Measurements from ENCODE around the gene RFX4.

RFX4 gene

GRCh38 chr12:106740818-106741217, 158.0 kb downstream of the RFX4 start:
- no peak overlapping the region for H3K4me3 ChIP-seq (ENCODE audit: low read length)
- no peak overlapping the region for H3K27ac ChIP-seq (ENCODE audit: low read length)
- H3K4me1 ChIP-seq (ENCODE audit: insufficient read depth, low read length): peaks cover 14% of the 10 kb centered on the region; the same call in 1 of the 2 replicates
- no peaks in the 10 kb centered on the region for H3K27me3 ChIP-seq (ENCODE audit: insufficient read depth, low read length)
- no peaks in the 10 kb centered on the region for H3K36me3 ChIP-seq (ENCODE audit: insufficient read depth, low read depth, low read length)
- H3K9me3 ChIP-seq (ENCODE audit: insufficient read depth, low read depth, low read length): no peaks in the 10 kb centered on the region
- H3K9ac ChIP-seq (ENCODE audit: low read depth, low read length): no peak overlapping the region

- H3K27me3 ChIP-seq (ENCODE audit: insufficient read depth, low read length): no peaks in the 10 kb centered on the region
- no peak overlapping the region for H3K9ac ChIP-seq (ENCODE audit: low read depth, low read length)
- peaks cover 14% of the 10 kb centered on the region; the same call in 1 of the 2 replicates for H3K4me1 ChIP-seq (ENCODE audit: insufficient read depth, low read length)
- no peak overlapping the region for H3K4me3 ChIP-seq (ENCODE audit: low read length)
- H3K36me3 ChIP-seq (ENCODE audit: insufficient read depth, low read depth, low read length): no peaks in the 10 kb centered on the region
- H3K27ac ChIP-seq (ENCODE audit: low read length): no peak overlapping the region
- H3K9me3 ChIP-seq (ENCODE audit: insufficient read depth, low read depth, low read length): no peaks in the 10 kb centered on the region
Observed at GRCh38 chr12:106741247-106741646, 158.4 kb downstream of the RFX4 start.

GRCh38 chr12:106743270-106743988, 160.6 kb downstream of the RFX4 start:
- no peak overlapping the region for H3K27ac ChIP-seq (ENCODE audit: low read length)
- no peaks in the 10 kb centered on the region for H3K9me3 ChIP-seq (ENCODE audit: insufficient read depth, low read depth, low read length)
- H3K4me3 ChIP-seq (ENCODE audit: low read length): no peak overlapping the region
- no peaks in the 10 kb centered on the region for H3K27me3 ChIP-seq (ENCODE audit: insufficient read depth, low read length)
- H3K36me3 ChIP-seq (ENCODE audit: insufficient read depth, low read depth, low read length): no peaks in the 10 kb centered on the region
- 0 out of 2 replicates have a peak overlapping the region, but pooled peaks have one; percentile 23 for H3K9ac ChIP-seq (ENCODE audit: low read depth, low read length)
- H3K4me1 ChIP-seq (ENCODE audit: insufficient read depth, low read length): peaks cover 14% of the 10 kb centered on the region; the same call in 1 of the 2 replicates

- Histone ChIP-seq H3K36me3 (ENCODE audit: insufficient read depth, low read depth, low read length) (no peaks in the 10 kb centered on the region), H3K27me3 (ENCODE audit: insufficient read depth, low read length) (no peaks in the 10 kb centered on the region), H3K4me1 (ENCODE audit: insufficient read depth, low read length) (peaks cover 14% of the 10 kb centered on the region; the same call in 1 of the 2 replicates), H3K4me3 (ENCODE audit: low read length) (no peak overlapping the region), H3K9ac (ENCODE audit: low read depth, low read length) (no peak overlapping the region), H3K27ac (ENCODE audit: low read length) (no peak overlapping the region), H3K9me3 (ENCODE audit: insufficient read depth, low read depth, low read length) (no peaks in the 10 kb centered on the region)
Observed at GRCh38 chr12:106744600-106744999, 161.8 kb downstream of the RFX4 start.

- Histone ChIP-seq H3K36me3 (ENCODE audit: insufficient read depth, low read depth, low read length) (no peaks in the 10 kb centered on the region), H3K27ac (ENCODE audit: low read length) (no peak overlapping the region), H3K9me3 (ENCODE audit: insufficient read depth, low read depth, low read length) (no peaks in the 10 kb centered on the region), H3K4me1 (ENCODE audit: insufficient read depth, low read length) (peaks cover 11% of the 10 kb centered on the region; the same call in 1 of the 2 replicates), H3K9ac (ENCODE audit: low read depth, low read length) (no peak overlapping the region), H3K4me3 (ENCODE audit: low read length) (no peak overlapping the region), H3K27me3 (ENCODE audit: insufficient read depth, low read length) (no peaks in the 10 kb centered on the region)
Observed at GRCh38 chr12:106745181-106745745, 162.5 kb downstream of the RFX4 start.

- peaks cover 11% of the 10 kb centered on the region; the same call in 1 of the 2 replicates for H3K4me1 ChIP-seq (ENCODE audit: insufficient read depth, low read length)
- H3K36me3 ChIP-seq (ENCODE audit: insufficient read depth, low read depth, low read length): no peaks in the 10 kb centered on the region
- no peaks in the 10 kb centered on the region for H3K9me3 ChIP-seq (ENCODE audit: insufficient read depth, low read depth, low read length)
- no peak overlapping the region for H3K9ac ChIP-seq (ENCODE audit: low read depth, low read length)
- no peak overlapping the region for H3K4me3 ChIP-seq (ENCODE audit: low read length)
- H3K27ac ChIP-seq (ENCODE audit: low read length): no peak overlapping the region
- no peaks in the 10 kb centered on the region for H3K27me3 ChIP-seq (ENCODE audit: insufficient read depth, low read length)
Observed at GRCh38 chr12:106747973-106748436, 165.2 kb downstream of the RFX4 start.

- Histone ChIP-seq H3K9me3 (ENCODE audit: insufficient read depth, low read depth, low read length) (no peaks in the 10 kb centered on the region), H3K4me1 (ENCODE audit: insufficient read depth, low read length) (no peaks in the 10 kb centered on the region; the same call in 1 of the 2 replicates), H3K27me3 (ENCODE audit: insufficient read depth, low read length) (no peaks in the 10 kb centered on the region), H3K27ac (ENCODE audit: low read length) (no peak overlapping the region), H3K9ac (ENCODE audit: low read depth, low read length) (no peak overlapping the region), H3K36me3 (ENCODE audit: insufficient read depth, low read depth, low read length) (no peaks in the 10 kb centered on the region), H3K4me3 (ENCODE audit: low read length) (no peak overlapping the region)
Observed at GRCh38 chr12:106750524-106750923, 167.7 kb downstream of the RFX4 start.

- Histone ChIP-seq H3K4me1 (ENCODE audit: insufficient read depth, low read length) (no peaks in the 10 kb centered on the region), H3K36me3 (ENCODE audit: insufficient read depth, low read depth, low read length) (no peaks in the 10 kb centered on the region), H3K27me3 (ENCODE audit: insufficient read depth, low read length) (no peaks in the 10 kb centered on the region), H3K27ac (ENCODE audit: low read length) (no peak overlapping the region), H3K9ac (ENCODE audit: low read depth, low read length) (no peak overlapping the region), H3K4me3 (ENCODE audit: low read length) (no peak overlapping the region), H3K9me3 (ENCODE audit: insufficient read depth, low read depth, low read length) (no peaks in the 10 kb centered on the region)
Observed at GRCh38 chr12:106753526-106753925, 170.7 kb downstream of the RFX4 start.

- H3K27ac ChIP-seq (ENCODE audit: low read length): no peak overlapping the region
- H3K9me3 ChIP-seq (ENCODE audit: insufficient read depth, low read depth, low read length): no peaks in the 10 kb centered on the region
- no peaks in the 10 kb centered on the region for H3K36me3 ChIP-seq (ENCODE audit: insufficient read depth, low read depth, low read length)
- H3K27me3 ChIP-seq (ENCODE audit: insufficient read depth, low read length): no peaks in the 10 kb centered on the region
- H3K9ac ChIP-seq (ENCODE audit: low read depth, low read length): no peak overlapping the region
- no peaks in the 10 kb centered on the region for H3K4me1 ChIP-seq (ENCODE audit: insufficient read depth, low read length)
- H3K4me3 ChIP-seq (ENCODE audit: low read length): no peak overlapping the region
Observed at GRCh38 chr12:106754331-106754730, 171.5 kb downstream of the RFX4 start.

- no peak overlapping the region for H3K4me3 ChIP-seq (ENCODE audit: low read length)
- H3K4me1 ChIP-seq (ENCODE audit: insufficient read depth, low read length): peaks cover 14% of the 10 kb centered on the region; the same call in 1 of the 2 replicates
- no peak overlapping the region for H3K27ac ChIP-seq (ENCODE audit: low read length)
- H3K36me3 ChIP-seq (ENCODE audit: insufficient read depth, low read depth, low read length): no peaks in the 10 kb centered on the region
- no peak overlapping the region for H3K9ac ChIP-seq (ENCODE audit: low read depth, low read length)
- H3K9me3 ChIP-seq (ENCODE audit: insufficient read depth, low read depth, low read length): no peaks in the 10 kb centered on the region
- no peaks in the 10 kb centered on the region for H3K27me3 ChIP-seq (ENCODE audit: insufficient read depth, low read length)
Observed at GRCh38 chr12:106757623-106758348, 175.0 kb downstream of the RFX4 start.

GRCh38 chr12:106758349-106759110, 175.7 kb downstream of the RFX4 start:
- Histone ChIP-seq H3K9me3 (ENCODE audit: insufficient read depth, low read depth, low read length) (no peaks in the 10 kb centered on the region), H3K4me1 (ENCODE audit: insufficient read depth, low read length) (peaks cover 14% of the 10 kb centered on the region; the same call in 1 of the 2 replicates), H3K4me3 (ENCODE audit: low read length) (no peak overlapping the region), H3K36me3 (ENCODE audit: insufficient read depth, low read depth, low read length) (no peaks in the 10 kb centered on the region), H3K27me3 (ENCODE audit: insufficient read depth, low read length) (no peaks in the 10 kb centered on the region), H3K9ac (ENCODE audit: low read depth, low read length) (no peak overlapping the region), H3K27ac (ENCODE audit: low read length) (no peak overlapping the region)

Measured in iPS-20b (cell line).